Kidney (tissue), 14 donors: ENCODE data around the gene VPS13C. TPM values are rescaled to one million over a fixed set of nuclear protein-coding genes. Genes with fewer than 3 reads are reported as not detected.

Experiments used
- DNase-seq, 5 donors: peaks; one replicate each; pipeline ENCODE4 v3.0.0-alpha.2; 2013 to 2020
- FAIRE-seq: peaks from 2 replicates; lab custom pipeline; 2012; peaks lifted over from hg19 to GRCh38; lab: Jason Lieb, UNC
- H3K27ac ChIP-seq, 2 donors: one replicate each; pipeline ENCODE4 v1.7.0; 2013; ENCODE audit warnings: low read depth in 2 of 2, low read length in 2 of 2, inconsistent platforms in 1 of 2
- H3K27me3 ChIP-seq: one replicate; pipeline ENCODE4 v1.7.1; 2013; ENCODE audit warnings: low read length, inconsistent platforms; ENCODE audit not compliant: control insufficient read depth, insufficient read depth
- H3K36me3 ChIP-seq, 3 donors: one replicate each; pipeline versions ENCODE4 v1.7.0 to v1.7.1; 2013; ENCODE audit warnings: low read length in 3 of 3, control low read depth in 1 of 3, inconsistent platforms in 1 of 3; ENCODE audit not compliant: insufficient read depth in 3 of 3, control insufficient read depth in 2 of 3
- H3K4me1 ChIP-seq, 3 donors: one replicate each; pipeline versions ENCODE4 v1.7.0 to v1.7.1; 2013; ENCODE audit warnings: low read length in 3 of 3, inconsistent platforms in 1 of 3, low read depth in 1 of 3; ENCODE audit not compliant: control insufficient read depth in 2 of 3, insufficient read depth in 2 of 3
- H3K4me3 ChIP-seq, 3 donors: one replicate each; pipeline versions ENCODE4 v1.7.0 to v1.8.1; 2013; ENCODE audit warnings: low read length in 3 of 3, control low read depth in 1 of 3, inconsistent platforms in 1 of 3
- H3K9ac ChIP-seq, 3 donors: one replicate each; pipeline versions ENCODE4 v1.7.0 to v1.7.1; 2013; ENCODE audit warnings: low read length in 3 of 3, control low read depth in 1 of 3, inconsistent platforms in 1 of 3
- H3K9me3 ChIP-seq, 3 donors: one replicate each; pipeline versions ENCODE4 v1.7.0 to v1.7.1; 2013; ENCODE audit warnings: low read length in 3 of 3, control low read depth in 1 of 3, inconsistent platforms in 1 of 3; ENCODE audit not compliant: control insufficient read depth in 2 of 3, insufficient read depth in 1 of 3
- CTCF ChIP-seq: IDR thresholded peaks from 3 replicates; pipeline ENCODE4 v1.5.1; 2012; ENCODE audit warnings: mild to moderate bottlenecking, moderate library complexity, borderline replicate concordance; ENCODE audit not compliant: insufficient read depth; ENCODE audit errors: extremely low read depth
- intact Hi-C: fragments of 100-400 bp; cut with DNase I; formaldehyde crosslinking; loops from one replicate; pipeline ENCODE4 v1.11.1; 2022
- polyA plus RNA-seq: library from polyadenylated mRNA; stranded (reverse); fragments of 350-450 nt; fragmentation: Illumina TruSeq; extraction: RNeasy Lipid Tissue Mini Kit (QIAGEN cat#74804); gene quantifications from one replicate; pipeline ENCODE4 v1.2.3, GENCODE V29; 2014; ENCODE audit warnings: low read depth, low replicate concordance; ENCODE audit not compliant: insufficient read depth
- total RNA-seq: library from RNA; stranded (reverse); fragmentation: NEBNext Ultra II Directional; extraction: Animal tissue kit (Norgen Biotek cat#: 25700); gene quantifications from one replicate; pipeline ENCODE4 v1.2.1, GENCODE V29; 2021
- donor health status: control.
- donor health status: control.
- donor health status: control.
- donor health status: control.
- donor health status: control.
- donor health status: DM: yes; HTN: yes; CAD: no.
- donor health status: Normal renal cell carcinoma (clear cell type).

VPS13C gene
- total and polyA plus RNA-seq, 2 donors from 2014 or later: 12.5 to 106 TPM

GRCh38 chr15:62054979-62055378 lies 5.3 kb downstream of the VPS13C start:
- H3K4me3 ChIP-seq: no peak overlapping the region
- H3K27me3 ChIP-seq: no peaks in the 10 kb centered on the region
- no peak overlapping the region for H3K27ac ChIP-seq
- peaks cover 0 to 8% (median 0%) of the 10 kb centered on the region in 3 donors for H3K4me1 ChIP-seq
- FAIRE-seq (no peak), DNase-seq (no peak)
- TF ChIP-seq CTCF: no peak
- no peak overlapping the region for H3K9ac ChIP-seq
- no peaks in the 10 kb centered on the region for H3K36me3 ChIP-seq
- H3K9me3 ChIP-seq: no peaks in the 10 kb centered on the region
- intact Hi-C loops: no loop called here

- Histone ChIP-seq H3K36me3 (no peaks in the 10 kb centered on the region), H3K4me3 (no peak overlapping the region), H3K9ac (no peak overlapping the region), H3K4me1 (peaks cover 0 to 8% (median 0%) of the 10 kb centered on the region in 3 donors), H3K9me3 (no peaks in the 10 kb centered on the region), H3K27ac (no peak overlapping the region), H3K27me3 (no peaks in the 10 kb centered on the region)
- intact Hi-C loops: no loop called here
- FAIRE-seq (no peak), DNase-seq (no peak)
- TF ChIP-seq CTCF: no peak
These were observed 6.7 kb downstream of the VPS13C start for GRCh38 chr15:62053439-62054085.

- H3K27ac ChIP-seq: no peak overlapping the region
- no peaks in the 10 kb centered on the region for H3K9me3 ChIP-seq
- no peaks in the 10 kb centered on the region for H3K27me3 ChIP-seq
- TF ChIP-seq CTCF: no peak
- H3K36me3 ChIP-seq: no peaks in the 10 kb centered on the region
- H3K4me1 ChIP-seq: peaks cover 0 to 8% (median 0%) of the 10 kb centered on the region in 3 donors
- FAIRE-seq (no peak), DNase-seq (no peak)
- intact Hi-C loops: no loop called here
- no peak overlapping the region for H3K4me3 ChIP-seq
- no peak overlapping the region for H3K9ac ChIP-seq
These were observed 7.5 kb downstream of the VPS13C start for GRCh38 chr15:62052713-62053112.
